Mucosa of descending colon (tissue), 3 donors: ENCODE data around the gene CACNA1H. TPM values are rescaled to one million over a fixed set of nuclear protein-coding genes. Genes with fewer than 3 reads are reported as not detected.
"Not testable (repeated sequence)": the region's sequence is repeated elsewhere in the genome, so short reads cannot be mapped to it uniquely, and the experiment has no call there.

Source experiments
- ATAC-seq: fragments of 200-7000 bp; cut with Tn5 transposase; one replicate; pipeline ENCODE4 v1.9.1; 2020; ENCODE audit warnings: mild to moderate bottlenecking, moderate library complexity
- DNase-seq, 3 donors: peaks; one replicate each; pipeline ENCODE4 v3.0.0-alpha.2; 2020
- H3K36me3 ChIP-seq: fragments of 200-600 bp; one replicate; pipeline ENCODE4 v1.8.0; 2021; ENCODE audit warnings: low read depth, mild to moderate bottlenecking
- H3K4me1 ChIP-seq: fragments of 200-600 bp; one replicate; pipeline ENCODE4 v1.8.0; 2021; ENCODE audit warnings: low read depth, mild to moderate bottlenecking
- H3K4me3 ChIP-seq: fragments of 200-600 bp; one replicate; pipeline ENCODE4 v1.8.0; 2021; ENCODE audit warnings: mild to moderate bottlenecking
- H3K9me3 ChIP-seq: fragments of 200-600 bp; one replicate; pipeline ENCODE4 v1.8.0; 2021; ENCODE audit warnings: mild to moderate bottlenecking
- CTCF ChIP-seq: fragments of 200-600 bp; IDR thresholded peaks from one replicate; pipeline ENCODE4 v1.8.0; 2022; ENCODE audit warnings: antibody characterized with exemption, mild to moderate bottlenecking
- intact Hi-C, 2 donors: fragments of 100-400 bp; cut with DNase I in 1 of 2; cut with micrococcal nuclease in 1 of 2; formaldehyde crosslinking; loops; one replicate each; pipeline versions ENCODE4 v1.11.0 to v1.11.1; 2022; cut with DNase I, micrococcal nuclease
- total RNA-seq, 3 donors: library from RNA; stranded (reverse); fragmentation: NEBNext Ultra II Directional in 2 of 3; extraction: Animal tissue kit (Norgen Biotek cat#: 25700) in 2 of 3; gene quantifications; one replicate each; pipeline versions ENCODE4 v1.2.1 to v1.2.4, GENCODE V29; 2021 to 2023
- donor health status: DM: no; HTN: no; CAD: no; lungs with moderate emphysema.
- donor health status: DM: no; HTN: no; CAD: no.
- donor health status: DM: no; HTN: yes; CAD: no.

CACNA1H gene
- total RNA-seq, 3 donors from 2014 or later = 6.0 to 160 (median 9.5) TPM

- Histone ChIP-seq H3K4me1 (peaks cover 5% of the 10 kb centered on the region), H3K4me3 (no peak overlapping the region), H3K9me3 (no peaks in the 10 kb centered on the region), H3K36me3 (no peaks in the 10 kb centered on the region)
- no peak for DNase-seq
- no peak for ATAC-seq
- TF ChIP-seq CTCF = no peak
- intact Hi-C loops = no loop called here
Observed at GRCh38 chr16:1184156-1184868, 31.4 kb downstream of the CACNA1H start.

- intact Hi-C loops = no loop called here
- no peak for ATAC-seq
- H3K4me1 ChIP-seq = peaks cover 5% of the 10 kb centered on the region
- no peaks in the 10 kb centered on the region for H3K36me3 ChIP-seq
- no peak for DNase-seq
- H3K4me3 ChIP-seq = no peak overlapping the region
- no peak for TF ChIP-seq CTCF
- H3K9me3 ChIP-seq = no peaks in the 10 kb centered on the region
Observed at GRCh38 chr16:1184980-1185379, 32.1 kb downstream of the CACNA1H start.

- DNase-seq, ATAC-seq, H3K4me1 ChIP-seq, H3K4me3 ChIP-seq, H3K36me3 ChIP-seq, intact Hi-C loops, H3K9me3 ChIP-seq: not testable (repeated sequence)
Observed at GRCh38 chr16:1185460-1186207, 32.7 kb downstream of the CACNA1H start.

GRCh38 chr16:1188432-1189189, 35.7 kb downstream of the CACNA1H start:
- no peaks in the 10 kb centered on the region for H3K36me3 ChIP-seq
- H3K4me3 ChIP-seq = no peak overlapping the region
- H3K4me1 ChIP-seq = no peaks in the 10 kb centered on the region
- TF ChIP-seq CTCF = no peak
- peak; percentile 66 for ATAC-seq
- H3K9me3 ChIP-seq = no peaks in the 10 kb centered on the region
- DNase-seq = peak in 2 of 3 donors; percentile 58 to 67
- intact Hi-C loops = no loop called here

GRCh38 chr16:1189455-1189854, 36.5 kb downstream of the CACNA1H start:
- DNase-seq (no peak), ATAC-seq (no peak)
- Histone ChIP-seq H3K9me3 (no peaks in the 10 kb centered on the region), H3K4me1 (no peaks in the 10 kb centered on the region), H3K4me3 (no peak overlapping the region), H3K36me3 (no peaks in the 10 kb centered on the region)
- intact Hi-C loops = no loop called here
- no peak for TF ChIP-seq CTCF

- intact Hi-C loops, H3K36me3 ChIP-seq, H3K4me1 ChIP-seq, H3K9me3 ChIP-seq, ATAC-seq, H3K4me3 ChIP-seq, DNase-seq: not testable (repeated sequence)
Observed at GRCh38 chr16:1190789-1191188, 37.9 kb downstream of the CACNA1H start.
